Left lung (tissue), 10 donors: ENCODE results near the gene CALN1. TPM values are rescaled to one million over a fixed set of nuclear protein-coding genes. Genes with fewer than 3 reads are reported as not detected.

Experiments
- ATAC-seq: fragments of 200-7000 bp; cut with Tn5 transposase; one replicate; pipeline ENCODE4 v1.9.1; 2020; ENCODE audit warnings: moderate library complexity
- DNase-seq, 4 donors: peaks; one replicate each; pipeline ENCODE4 v3.0.0-alpha.2; 2013 to 2020
- H3K27ac ChIP-seq, 2 donors: fragments of 200-600 bp; sonication (generic) in 1 of 2; one replicate each; pipeline versions ENCODE4 v1.5.0 to v1.8.0; 2020 to 2021
- H3K27me3 ChIP-seq, 2 donors: fragments of 200-600 bp; sonication (generic) in 1 of 2; one replicate each; pipeline versions ENCODE4 v1.5.0 to v1.8.0; 2020 to 2021
- H3K36me3 ChIP-seq, 2 donors: fragments of 200-600 bp; sonication (generic) in 1 of 2; one replicate each; pipeline versions ENCODE4 v1.5.0 to v1.8.0; 2020 to 2021
- H3K4me1 ChIP-seq, 2 donors: fragments of 200-600 bp; one replicate each; pipeline ENCODE4 v1.8.0; 2021
- H3K4me3 ChIP-seq, 2 donors: fragments of 200-600 bp; sonication (generic) in 1 of 2; one replicate each; pipeline versions ENCODE4 v1.5.0 to v1.8.0; 2020 to 2021; ENCODE audit warnings: mild to moderate bottlenecking in 1 of 2
- H3K9me3 ChIP-seq, 2 donors: fragments of 200-600 bp; sonication (generic) in 1 of 2; one replicate each; pipeline versions ENCODE4 v1.5.0 to v1.8.0; 2020 to 2021
- CTCF ChIP-seq, 2 donors: fragments of 200-600 bp; sonication (generic) in 1 of 2; IDR thresholded peaks; one replicate each; pipeline versions ENCODE4 v1.5.0 to v1.8.0; 2021; ENCODE audit warnings: antibody characterized with exemption in 2 of 2
- intact Hi-C, 2 donors: fragments of 100-400 bp; cut with DNase I; formaldehyde crosslinking; loops; one replicate each; pipeline versions ENCODE4 v1.11.2 to v1.14.2; 2022
- polyA plus RNA-seq, 6 donors: library from polyadenylated mRNA; unstranded; fragments of 120-200 nt; gene quantifications; one replicate each; pipeline ENCODE4 v1.2.1, GENCODE V29; 2013; ENCODE audit not compliant: insufficient read length in 6 of 6
- total RNA-seq, 2 donors: library from RNA; stranded (reverse); fragmentation: NEBNext Ultra II Directional; extraction: Animal tissue kit (Norgen Biotek cat#: 25700); gene quantifications; one replicate each; pipeline ENCODE4 v1.2.1, GENCODE V29; 2021
- donor health status: DM: no; HTN: yes; CAD: no.
- donor health status: DM: no; HTN: no; CAD: no.

The CALN1 gene
- total and polyA plus RNA-seq, 8 donors: 0.10 to 0.52 (median 0.26) TPM; not detected in 2

DNA sequence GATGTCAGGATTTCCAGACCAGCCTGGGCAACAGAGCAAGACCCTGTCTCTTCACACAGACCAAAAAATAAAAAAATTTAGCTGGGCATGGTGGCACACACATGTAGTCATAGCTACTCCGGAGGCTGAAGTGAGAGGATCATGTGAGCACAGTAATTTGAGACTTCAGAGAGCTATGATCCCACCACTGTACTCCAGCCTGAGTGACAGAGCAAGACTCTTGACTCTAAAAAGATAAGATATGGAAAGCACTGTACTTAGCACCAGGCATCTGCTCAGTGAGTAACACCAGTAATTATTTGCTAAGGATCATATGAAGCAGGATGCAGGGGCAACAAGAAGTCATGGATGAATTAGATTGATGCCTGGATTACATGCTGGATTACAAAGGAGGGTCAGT is 128.8 kb downstream of the CALN1 start:
- no peak for ATAC-seq
- intact Hi-C loops: no loop called here
- Histone ChIP-seq H3K4me1 (no peaks in the 10 kb centered on the region), H3K36me3 (no peaks in the 10 kb centered on the region), H3K27ac (no peak overlapping the region), H3K27me3 (no peaks in the 10 kb centered on the region), H3K4me3 (no peak overlapping the region), H3K9me3 (no peaks in the 10 kb centered on the region)
- no peak for DNase-seq
- TF ChIP-seq CTCF (IDR thresholded peaks at IDR 0.05): no peak

GRCh38 chr7:72281308-72281707 is 130.8 kb downstream of the CALN1 start:
- H3K27ac ChIP-seq: no peak overlapping the region
- H3K36me3 ChIP-seq: no peaks in the 10 kb centered on the region
- no peaks in the 10 kb centered on the region for H3K4me1 ChIP-seq
- H3K9me3 ChIP-seq: peaks cover 0 to 4% of the 10 kb centered on the region in 2 donors
- DNase-seq (no peak), ATAC-seq (no peak)
- intact Hi-C loops: no loop called here
- no peaks in the 10 kb centered on the region for H3K27me3 ChIP-seq
- TF ChIP-seq CTCF (IDR thresholded peaks at IDR 0.05): no peak
- H3K4me3 ChIP-seq: no peak overlapping the region

DNA sequence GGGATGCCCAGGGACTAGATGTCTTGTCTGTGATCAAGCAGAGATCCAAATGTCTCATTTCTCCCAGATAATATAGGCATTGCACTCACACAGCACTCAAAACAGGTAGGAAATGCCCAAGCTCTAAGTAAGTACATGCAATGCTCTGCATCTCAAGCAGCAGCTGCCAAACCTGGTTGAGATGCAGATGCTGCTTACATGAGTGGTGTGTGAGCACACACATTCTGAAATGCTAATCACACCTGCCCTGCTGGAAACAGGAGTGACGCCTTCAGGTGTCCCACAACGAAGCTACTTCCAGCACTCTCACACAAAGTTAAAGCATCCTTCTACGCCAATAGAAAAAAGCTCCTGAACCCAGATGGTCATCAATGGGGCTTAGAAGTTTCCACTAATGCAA is 132.9 kb downstream of the CALN1 start:
- Histone ChIP-seq H3K27ac (no peak overlapping the region), H3K9me3 (peaks cover 0 to 7% of the 10 kb centered on the region in 2 donors), H3K4me1 (no peaks in the 10 kb centered on the region), H3K4me3 (no peak overlapping the region), H3K27me3 (no peaks in the 10 kb centered on the region), H3K36me3 (no peaks in the 10 kb centered on the region)
- DNase-seq (no peak), ATAC-seq (no peak)
- intact Hi-C loops: no loop called here
- no peak for TF ChIP-seq CTCF (IDR thresholded peaks at IDR 0.05)

- intact Hi-C loops: no loop called here
- Histone ChIP-seq H3K4me1 (no peaks in the 10 kb centered on the region), H3K27me3 (no peaks in the 10 kb centered on the region), H3K36me3 (no peaks in the 10 kb centered on the region), H3K27ac (no peak overlapping the region), H3K4me3 (no peak overlapping the region), H3K9me3 (peaks cover 0 to 7% of the 10 kb centered on the region in 2 donors)
- no peak for DNase-seq
- no peak for TF ChIP-seq CTCF (IDR thresholded peaks at IDR 0.05)
- ATAC-seq: no peak
Observed at GRCh38 chr7:72278550-72278949, 133.6 kb downstream of the CALN1 start.

- no peak overlapping the region for H3K27ac ChIP-seq
- DNase-seq (peak in 2 of 4 donors; percentile 5 to 61), ATAC-seq (no peak)
- no peaks in the 10 kb centered on the region for H3K4me1 ChIP-seq
- H3K9me3 ChIP-seq: peaks cover 0 to 7% of the 10 kb centered on the region in 2 donors
- intact Hi-C loops: no loop called here
- H3K36me3 ChIP-seq: no peaks in the 10 kb centered on the region
- TF ChIP-seq CTCF (IDR thresholded peaks at IDR 0.05): no peak
- H3K27me3 ChIP-seq: no peaks in the 10 kb centered on the region
- no peak overlapping the region for H3K4me3 ChIP-seq
Observed at GRCh38 chr7:72275382-72276070, 136.6 kb downstream of the CALN1 start.
